Fibroblast of pulmonary artery (primary cell): ENCODE measurements around the gene TAF1L.

ENCODE experiments used
- DNase-seq: peaks from one replicate; pipeline ENCODE4 v3.0.0-alpha.2; 2010; ENCODE audit warnings: low read depth
- H3K4me3 ChIP-seq: replicated peaks from 2 replicates; pipeline ENCODE4 v1.5.1; 2011; ENCODE audit warnings: low read depth, mild to moderate bottlenecking, control low read depth, low read length, moderate library complexity
- TF ChIP-seq, protein P1 (sequence below): IDR thresholded peaks from 2 replicates; pipeline ENCODE4 v1.5.1; 2011; ENCODE audit warnings: mild to moderate bottlenecking, control low read depth, low read length, inconsistent platforms; ENCODE audit errors: missing control alignments

The TAF1L gene

DNA sequence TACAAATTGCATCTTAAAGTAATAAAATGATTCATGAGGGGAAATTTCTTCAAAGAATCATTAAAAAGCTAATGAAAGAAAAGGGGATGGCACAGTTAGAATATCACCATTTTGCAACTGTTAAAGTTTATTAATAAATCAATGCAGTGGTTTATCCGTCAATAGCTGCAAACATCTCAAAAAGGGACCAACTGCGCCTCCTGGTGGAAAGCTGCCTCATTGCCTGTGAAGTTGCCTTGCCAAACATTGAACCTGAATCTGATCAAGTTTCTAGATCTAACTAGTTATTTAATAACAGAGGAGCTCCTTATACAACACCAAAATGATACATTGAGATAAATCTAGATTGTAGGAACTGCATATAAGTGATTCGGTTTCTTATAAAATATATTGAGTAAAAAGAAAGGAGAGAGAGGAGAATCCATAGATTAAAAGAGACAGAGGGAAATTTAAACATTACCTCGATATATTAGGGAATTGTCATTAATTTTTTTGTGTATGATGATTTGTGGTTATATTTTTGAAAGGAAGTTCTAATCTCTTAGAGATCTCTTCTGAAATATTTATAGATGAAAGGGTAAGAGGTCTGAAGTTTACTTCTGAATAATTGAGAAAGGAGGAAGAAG is 55.6 kb downstream of the TAF1L start:
- H3K4me3 ChIP-seq = no peak overlapping the region
- TF ChIP-seq, protein P1, sequence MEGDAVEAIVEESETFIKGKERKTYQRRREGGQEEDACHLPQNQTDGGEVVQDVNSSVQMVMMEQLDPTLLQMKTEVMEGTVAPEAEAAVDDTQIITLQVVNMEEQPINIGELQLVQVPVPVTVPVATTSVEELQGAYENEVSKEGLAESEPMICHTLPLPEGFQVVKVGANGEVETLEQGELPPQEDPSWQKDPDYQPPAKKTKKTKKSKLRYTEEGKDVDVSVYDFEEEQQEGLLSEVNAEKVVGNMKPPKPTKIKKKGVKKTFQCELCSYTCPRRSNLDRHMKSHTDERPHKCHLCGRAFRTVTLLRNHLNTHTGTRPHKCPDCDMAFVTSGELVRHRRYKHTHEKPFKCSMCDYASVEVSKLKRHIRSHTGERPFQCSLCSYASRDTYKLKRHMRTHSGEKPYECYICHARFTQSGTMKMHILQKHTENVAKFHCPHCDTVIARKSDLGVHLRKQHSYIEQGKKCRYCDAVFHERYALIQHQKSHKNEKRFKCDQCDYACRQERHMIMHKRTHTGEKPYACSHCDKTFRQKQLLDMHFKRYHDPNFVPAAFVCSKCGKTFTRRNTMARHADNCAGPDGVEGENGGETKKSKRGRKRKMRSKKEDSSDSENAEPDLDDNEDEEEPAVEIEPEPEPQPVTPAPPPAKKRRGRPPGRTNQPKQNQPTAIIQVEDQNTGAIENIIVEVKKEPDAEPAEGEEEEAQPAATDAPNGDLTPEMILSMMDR = peak; percentile 98
- peak; percentile 77 for DNase-seq
